Osteocyte (in vitro differentiated cells): ENCODE data around the gene TLK2. TPM values are rescaled to one million over a fixed set of nuclear protein-coding genes. Genes with fewer than 3 reads are reported as not detected.

Experiments
- DNase-seq: peaks from one replicate; pipeline ENCODE4 v3.0.0; 2021; ENCODE audit warnings: mixed read lengths; ENCODE audit not compliant: unreplicated experiment; ENCODE audit errors: extremely low spot score
- H3K27ac Mint-ChIP-seq: one replicate; pipeline ENCODE4 v1.8.0; 2021; ENCODE audit warnings: mild to moderate bottlenecking, mixed read lengths; ENCODE audit not compliant: unreplicated experiment
- H3K27me3 Mint-ChIP-seq: one replicate; pipeline ENCODE4 v1.8.0; 2021; ENCODE audit warnings: mixed read lengths; ENCODE audit not compliant: unreplicated experiment
- H3K36me3 Mint-ChIP-seq: one replicate; pipeline ENCODE4 v1.8.0; 2021; ENCODE audit warnings: mixed read lengths; ENCODE audit not compliant: unreplicated experiment
- H3K4me1 Mint-ChIP-seq: one replicate; pipeline ENCODE4 v1.8.0; 2021; ENCODE audit warnings: mixed read lengths; ENCODE audit not compliant: unreplicated experiment
- H3K4me3 Mint-ChIP-seq: one replicate; pipeline ENCODE4 v1.8.0; 2021; ENCODE audit warnings: mild to moderate bottlenecking, moderate library complexity, mixed read lengths; ENCODE audit not compliant: unreplicated experiment
- H3K9me3 Mint-ChIP-seq: one replicate; pipeline ENCODE4 v1.8.0; 2021; ENCODE audit warnings: mixed read lengths; ENCODE audit not compliant: unreplicated experiment
- CTCF ChIP-seq: fragments of 200-600 bp; sonication (generic); IDR thresholded peaks from 2 replicates; pipeline ENCODE4 v1.5.0; 2021; ENCODE audit warnings: antibody characterized with exemption, mild to moderate bottlenecking, moderate library complexity
- total RNA-seq: library from RNA; stranded (reverse); gene quantifications from 2 replicates; pipeline ENCODE4 v1.2.1, GENCODE V29; 2021

TLK2 gene
- total RNA-seq, 1 donor from 2014 or later = 51.9 TPM

GRCh38 chr17:62627219-62627903 is 148.7 kb downstream of the TLK2 start, which contains the start of gene MRC2:
MRC2 (plus strand) TSS chr17:62627670; CDS start chr17:62627803, 133 bp downstream.
- peak within 1 kb of the TSS; percentile 99 for H3K27ac Mint-ChIP-seq
- H3K4me3 Mint-ChIP-seq = peak within 1 kb of the TSS; percentile 95
- peak; percentile 90 for DNase-seq
- TF ChIP-seq CTCF = no peak
- peaks cover 48% of the 10 kb centered on the region for H3K4me1 Mint-ChIP-seq
- peaks cover 6% of the 10 kb centered on the region for H3K36me3 Mint-ChIP-seq
- H3K9me3 Mint-ChIP-seq = no peaks in the 10 kb centered on the region
- H3K27me3 Mint-ChIP-seq = no peaks in the 10 kb centered on the region

- H3K4me3 Mint-ChIP-seq = peak overlapping the region; percentile 95
- no peaks in the 10 kb centered on the region for H3K27me3 Mint-ChIP-seq
- no peak for DNase-seq
- peaks cover 12% of the 10 kb centered on the region for H3K36me3 Mint-ChIP-seq
- peak overlapping the region; percentile 99 for H3K27ac Mint-ChIP-seq
- no peaks in the 10 kb centered on the region for H3K9me3 Mint-ChIP-seq
- TF ChIP-seq CTCF = no peak
- peaks cover 54% of the 10 kb centered on the region for H3K4me1 Mint-ChIP-seq
These were observed 149.4 kb downstream of the TLK2 start for GRCh38 chr17:62627904-62628633.

DNA sequence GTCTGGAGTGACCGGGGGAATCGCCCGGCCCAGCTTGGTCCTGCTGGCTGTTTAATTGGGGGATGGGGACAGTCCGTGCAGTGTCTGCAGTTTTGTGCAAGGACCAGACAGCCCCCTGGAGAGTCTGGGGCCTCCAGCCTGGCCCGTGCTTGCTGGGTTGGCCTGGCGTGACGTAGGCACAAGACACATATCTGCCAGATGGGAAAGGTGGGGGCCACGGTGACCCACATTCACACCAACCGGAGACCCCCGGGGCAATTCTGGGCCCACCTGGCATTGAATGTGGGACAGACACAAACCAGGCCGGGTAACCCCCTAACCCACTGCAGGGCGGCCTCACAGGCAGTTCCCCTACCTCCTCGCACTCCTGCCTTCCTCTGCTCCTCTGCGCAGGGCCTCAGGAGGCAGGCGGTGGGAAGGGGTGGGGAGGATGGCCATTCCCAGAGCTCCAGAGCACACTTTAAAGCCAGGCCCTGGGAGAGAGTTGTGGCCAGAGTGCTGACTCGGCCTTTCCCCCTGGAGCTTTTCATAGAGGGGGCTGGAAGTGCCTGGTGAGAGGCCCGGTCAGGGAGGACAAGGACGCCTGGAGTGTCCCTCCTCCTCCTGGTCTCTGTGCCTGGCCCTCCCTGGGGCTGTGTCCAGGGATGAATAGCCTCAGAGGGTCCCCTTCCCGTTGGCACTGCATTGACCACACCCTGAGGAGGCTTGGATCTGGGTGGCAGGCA is 150.4 kb downstream of the TLK2 start:
- Mint-ChIP-seq H3K9me3 (no peaks in the 10 kb centered on the region), H3K27ac (peak overlapping the region; percentile 99), H3K4me1 (peaks cover 62% of the 10 kb centered on the region), H3K4me3 (peak overlapping the region; percentile 95), H3K36me3 (peaks cover 12% of the 10 kb centered on the region), H3K27me3 (no peaks in the 10 kb centered on the region)
- no peak for TF ChIP-seq CTCF
- peak; percentile 88 for DNase-seq

DNA sequence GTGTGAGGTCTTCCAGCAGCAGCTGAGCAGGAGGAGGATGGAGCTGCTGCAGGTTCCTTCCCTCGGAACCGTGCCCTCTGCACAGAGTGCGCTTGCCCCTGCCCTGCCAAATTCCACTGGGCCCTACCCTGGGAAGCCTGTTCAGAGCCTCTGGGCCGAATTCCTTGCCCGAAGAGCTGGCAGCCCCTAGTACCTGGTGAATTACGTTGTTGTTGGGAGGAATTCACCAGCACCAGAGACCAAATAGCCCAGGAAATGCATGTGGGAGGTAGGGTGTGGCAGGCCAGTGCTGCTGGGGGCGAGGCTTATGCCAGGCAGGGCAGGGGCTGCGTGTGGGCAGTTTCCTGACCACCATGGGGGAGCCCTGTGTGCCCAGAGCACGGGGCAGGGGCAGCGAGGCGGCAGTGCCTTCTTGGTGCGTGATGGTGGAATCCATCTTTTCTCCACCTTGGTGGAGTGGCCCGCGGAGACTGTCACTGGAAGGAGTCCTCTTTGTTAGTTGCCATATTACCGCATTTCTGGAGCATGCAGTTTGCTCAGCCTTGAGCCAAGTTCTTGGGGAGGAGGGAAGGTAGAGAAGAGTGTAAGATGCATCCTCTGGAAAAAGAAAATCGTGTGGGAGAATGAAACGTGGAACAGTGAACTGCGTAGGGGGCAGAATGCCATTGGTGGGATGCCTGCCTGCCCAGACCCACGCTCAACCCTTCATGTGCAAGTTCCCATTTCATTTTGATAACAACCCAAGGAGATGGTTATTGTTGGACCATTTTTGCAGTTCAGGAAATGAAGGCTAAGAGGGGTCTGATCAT is 151.1 kb downstream of the TLK2 start:
- Mint-ChIP-seq H3K36me3 (peaks cover 12% of the 10 kb centered on the region), H3K4me1 (peaks cover 70% of the 10 kb centered on the region), H3K9me3 (no peaks in the 10 kb centered on the region), H3K4me3 (peak overlapping the region; percentile 95), H3K27me3 (no peaks in the 10 kb centered on the region), H3K27ac (peak overlapping the region; percentile 99)
- DNase-seq = no peak
- TF ChIP-seq CTCF = no peak
